HG03571 (cell line): Measurements from ENCODE around the gene GDF10.

Experiments
- ATAC-seq: cut with Tn5 transposase; IDR thresholded peaks from one replicate; pipeline ENCODE4 v1.9.1; 2021; ENCODE audit not compliant: unreplicated experiment

The GDF10 gene

GRCh38 chr10:47312663-47312995 is 12.6 kb downstream of the GDF10 start:
- ATAC-seq, result no peak

DNA sequence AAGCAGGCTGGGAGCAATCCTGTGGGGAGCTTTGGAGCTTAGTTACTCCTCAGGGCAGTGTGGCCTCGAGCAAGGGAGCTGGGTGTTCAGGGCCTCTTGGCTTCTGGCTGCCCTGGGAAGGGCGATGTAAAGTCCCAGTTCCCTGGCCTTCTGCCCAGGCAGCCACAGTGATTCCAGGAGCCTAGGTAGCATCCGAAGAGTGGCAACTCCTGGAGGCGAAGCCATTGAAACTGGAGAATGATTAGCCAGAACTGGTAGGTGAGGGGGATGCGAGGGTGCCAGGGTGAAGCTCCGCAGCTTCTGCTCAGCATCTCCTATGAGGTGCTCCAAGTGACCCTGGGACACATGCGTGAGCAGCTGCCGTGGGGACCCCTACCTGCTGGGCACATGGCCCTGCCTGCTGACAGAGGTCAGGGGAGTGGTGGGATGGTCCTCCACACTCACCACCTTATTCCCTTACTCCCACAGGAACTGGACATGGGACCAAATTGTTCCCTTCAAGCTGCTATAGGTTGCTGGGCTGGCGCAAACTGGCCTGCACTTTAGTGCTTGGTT is 14.5 kb downstream of the GDF10 start:
- no peak for ATAC-seq

DNA sequence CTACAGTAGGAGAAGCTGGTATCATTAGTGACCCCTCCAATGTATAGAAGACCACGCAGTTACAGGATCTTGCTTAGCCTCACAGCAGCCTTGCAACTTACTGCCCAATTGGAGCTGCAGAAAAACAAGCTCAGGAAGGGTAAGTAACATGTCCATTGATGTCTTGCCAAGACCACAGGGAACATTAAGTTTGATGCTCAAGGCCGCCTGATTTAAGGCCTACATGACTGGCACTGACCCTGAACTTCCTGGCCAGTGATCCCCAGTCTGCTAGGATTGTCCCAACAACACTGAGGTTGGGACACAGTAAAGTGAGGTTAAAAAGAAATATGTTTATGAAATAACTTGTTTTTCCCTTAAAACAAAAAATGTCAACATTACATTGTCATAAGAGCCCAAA is 15.4 kb downstream of the GDF10 start:
- ATAC-seq, result no peak

GRCh38 chr10:47316131-47316530 is 16.1 kb downstream of the GDF10 start:
- ATAC-seq, result no peak

DNA sequence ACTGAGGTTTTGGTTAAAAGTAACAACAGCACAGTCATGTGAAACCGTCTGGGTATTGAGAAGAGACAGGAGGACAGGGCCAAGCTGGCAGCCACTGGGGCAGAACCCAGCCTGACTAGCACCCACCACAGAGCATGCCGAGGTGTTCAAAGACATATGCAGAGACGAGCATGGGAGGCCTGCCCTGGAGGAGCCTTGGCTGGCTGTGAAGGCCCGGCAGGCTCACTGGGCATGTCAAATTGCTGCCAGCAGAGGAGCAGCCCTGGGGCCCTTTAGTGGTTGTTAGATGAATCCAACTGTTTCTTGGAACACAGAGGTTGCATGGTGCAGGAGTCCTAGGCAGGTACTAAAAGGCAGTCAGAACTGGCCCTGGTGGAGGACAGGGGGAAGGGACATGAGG is 17.3 kb downstream of the GDF10 start:
- no peak for ATAC-seq

DNA sequence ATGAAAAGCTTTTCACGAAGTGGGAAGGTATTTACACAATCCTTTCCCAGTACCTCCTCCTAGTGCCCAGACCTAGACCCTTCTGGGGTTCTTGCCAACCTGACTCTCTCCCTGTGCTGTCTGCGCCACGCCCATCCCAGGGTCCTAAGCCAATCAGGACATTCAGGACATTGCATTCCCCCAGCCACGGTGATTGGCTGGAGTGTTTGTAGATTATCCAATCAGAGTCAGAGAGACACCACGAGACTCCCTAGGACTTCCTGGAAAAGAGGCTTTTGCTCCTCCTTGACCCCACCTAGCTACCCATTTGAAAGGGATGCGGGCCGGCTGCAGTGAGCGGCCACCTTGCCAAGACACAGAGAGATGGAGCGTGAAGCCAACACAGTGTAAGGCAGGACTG is 18.7 kb downstream of the GDF10 start:
- ATAC-seq, result no peak

DNA sequence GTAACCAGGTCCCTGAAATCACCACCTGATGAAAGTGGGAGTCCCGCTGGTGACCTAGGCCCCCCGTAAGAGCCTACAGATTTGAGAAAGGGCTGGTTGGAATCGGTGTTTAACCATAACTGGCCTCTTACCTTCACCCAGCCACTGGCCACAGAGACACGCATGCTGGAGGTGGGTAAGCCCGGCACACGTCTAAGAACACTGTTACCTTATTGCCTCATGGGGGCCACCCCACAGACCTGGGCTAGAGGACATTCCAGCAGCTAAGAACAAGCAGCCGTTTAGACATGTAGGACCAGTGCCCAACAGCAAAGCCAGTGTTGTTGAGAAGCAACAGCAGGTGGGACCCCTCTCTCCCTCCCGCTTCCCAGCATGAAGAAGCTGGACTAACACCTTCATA is 19.8 kb downstream of the GDF10 start:
- no peak for ATAC-seq

DNA sequence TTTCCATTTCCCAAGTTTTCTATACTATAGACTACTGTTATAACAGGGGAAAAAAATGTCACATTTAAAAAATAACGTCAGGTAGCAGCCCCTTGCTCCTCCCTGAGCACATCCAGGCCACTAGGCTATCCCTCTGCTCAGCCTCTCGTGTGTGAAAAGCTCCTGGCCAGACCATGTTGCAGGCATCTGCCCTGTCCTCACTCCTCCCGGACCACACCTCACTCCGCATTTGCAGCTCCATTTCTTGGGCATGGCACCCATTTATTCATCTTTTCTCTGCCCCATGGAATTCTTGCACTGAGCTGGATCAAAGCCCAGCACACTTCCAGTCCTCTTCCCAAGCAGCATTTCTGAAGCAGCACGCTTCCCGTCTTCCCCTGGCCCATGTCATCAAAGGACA is 20.8 kb downstream of the GDF10 start:
- no peak for ATAC-seq

DNA sequence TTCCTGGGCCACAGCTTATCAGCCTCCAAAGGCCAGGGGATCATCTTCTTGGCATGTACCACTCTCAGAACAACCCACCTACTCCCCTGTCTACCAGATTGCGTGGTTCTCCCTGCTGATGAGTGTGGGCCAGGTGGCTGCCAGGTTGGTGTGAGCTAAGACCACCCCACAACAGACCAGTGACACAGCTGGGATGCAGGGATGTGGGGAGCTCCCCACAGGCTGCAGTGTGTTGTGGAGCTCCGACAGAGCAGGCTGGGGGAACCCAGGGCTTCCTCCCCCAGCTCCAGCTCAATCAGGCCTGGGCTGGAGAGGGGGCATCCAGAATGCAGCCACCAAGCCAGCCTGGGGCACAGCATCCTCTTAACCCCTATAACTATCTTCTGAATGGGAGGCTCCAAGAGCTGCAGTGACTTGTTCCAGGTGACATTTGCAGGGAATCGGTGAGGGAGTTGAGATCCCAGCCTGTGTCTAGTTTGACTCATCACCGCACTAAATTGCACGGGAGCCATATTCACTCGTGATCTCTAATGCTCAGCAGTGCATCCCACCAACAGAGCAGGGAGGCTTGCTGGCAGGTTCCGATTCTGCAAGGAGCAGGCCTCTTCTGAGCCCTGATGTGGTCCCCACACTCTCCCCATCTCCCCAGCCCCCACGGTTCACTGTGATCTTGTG is 21.7 kb downstream of the GDF10 start:
- no peak for ATAC-seq

DNA sequence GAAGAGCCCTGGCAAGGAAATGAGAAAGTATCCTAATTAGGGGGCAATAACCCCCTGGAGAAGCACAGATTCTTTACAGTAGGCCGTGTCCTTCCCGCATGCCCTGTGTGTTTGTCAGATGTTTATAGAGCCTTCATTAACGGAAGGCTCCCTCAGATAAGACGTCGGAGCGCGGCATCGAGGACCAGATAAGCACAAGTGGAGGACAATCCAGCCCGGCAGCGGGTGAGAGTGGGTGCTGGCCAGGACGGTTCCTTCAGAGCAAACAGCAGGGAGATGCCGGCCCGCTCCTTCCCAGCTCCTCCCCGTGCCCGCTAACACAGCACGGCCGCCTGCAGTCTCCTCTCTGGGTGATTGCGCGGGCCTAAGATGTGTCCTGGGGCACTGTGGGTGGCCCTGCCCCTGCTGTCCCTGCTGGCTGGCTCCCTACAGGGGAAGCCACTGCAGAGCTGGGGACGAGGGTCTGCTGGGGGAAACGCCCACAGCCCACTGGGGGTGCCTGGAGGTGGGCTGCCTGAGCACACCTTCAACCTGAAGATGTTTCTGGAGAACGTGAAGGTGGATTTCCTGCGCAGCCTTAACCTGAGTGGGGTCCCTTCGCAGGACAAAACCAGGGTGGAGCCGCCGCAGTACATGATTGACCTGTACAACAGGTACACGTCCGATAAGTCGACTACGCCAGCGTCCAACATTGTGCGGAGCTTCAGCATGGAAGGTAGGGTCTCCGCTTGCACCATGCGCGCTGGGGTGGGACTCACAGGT is 22.5 kb downstream of the GDF10 start, which contains the start of gene GDF2:
Gene GDF2, plus strand, starts transcription at position 155 of the 762 bp plus-strand sequence. Its CDS starts 215 bp downstream, at position 370.
- no peak for ATAC-seq

GRCh38 chr10:47323087-47323486 is 23.1 kb downstream of the GDF10 start:
- ATAC-seq, result no peak

- ATAC-seq, result no peak
Observed at GRCh38 chr10:47323636-47324296, 23.8 kb downstream of the GDF10 start.

DNA sequence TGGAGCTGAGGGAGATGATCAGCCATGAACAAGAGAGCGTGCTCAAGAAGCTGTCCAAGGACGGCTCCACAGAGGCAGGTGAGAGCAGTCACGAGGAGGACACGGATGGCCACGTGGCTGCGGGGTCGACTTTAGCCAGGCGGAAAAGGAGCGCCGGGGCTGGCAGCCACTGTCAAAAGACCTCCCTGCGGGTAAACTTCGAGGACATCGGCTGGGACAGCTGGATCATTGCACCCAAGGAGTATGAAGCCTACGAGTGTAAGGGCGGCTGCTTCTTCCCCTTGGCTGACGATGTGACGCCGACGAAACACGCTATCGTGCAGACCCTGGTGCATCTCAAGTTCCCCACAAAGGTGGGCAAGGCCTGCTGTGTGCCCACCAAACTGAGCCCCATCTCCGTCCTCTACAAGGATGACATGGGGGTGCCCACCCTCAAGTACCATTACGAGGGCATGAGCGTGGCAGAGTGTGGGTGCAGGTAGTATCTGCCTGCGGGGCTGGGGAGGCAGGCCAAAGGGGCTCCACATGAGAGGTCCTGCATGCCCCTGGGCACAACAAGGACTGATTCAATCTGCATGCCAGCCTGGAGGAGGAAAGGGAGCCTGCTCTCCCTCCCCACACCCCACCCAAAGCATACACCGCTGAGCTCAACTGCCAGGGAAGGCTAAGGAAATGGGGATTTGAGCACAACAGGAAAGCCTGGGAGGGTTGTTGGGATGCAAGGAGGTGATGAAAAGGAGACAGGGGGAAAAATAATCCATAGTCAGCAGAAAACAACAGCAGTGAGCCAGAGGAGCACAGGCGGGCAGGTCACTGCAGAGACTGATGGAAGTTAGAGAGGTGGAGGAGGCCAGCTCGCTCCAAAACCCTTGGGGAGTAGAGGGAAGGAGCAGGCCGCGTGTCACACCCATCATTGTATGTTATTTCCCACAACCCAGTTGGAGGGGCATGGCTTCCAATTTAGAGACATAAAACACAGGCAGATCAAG is 25.6 kb downstream of the GDF10 start:
- no peak for ATAC-seq

- ATAC-seq, result no peak
Observed at GRCh38 chr10:47326306-47326926, 26.4 kb downstream of the GDF10 start.

GRCh38 chr10:47326927-47327330 is 26.9 kb downstream of the GDF10 start:
- ATAC-seq, result no peak

- ATAC-seq, result no peak
Observed at GRCh38 chr10:47329855-47330254, 29.9 kb downstream of the GDF10 start.

DNA sequence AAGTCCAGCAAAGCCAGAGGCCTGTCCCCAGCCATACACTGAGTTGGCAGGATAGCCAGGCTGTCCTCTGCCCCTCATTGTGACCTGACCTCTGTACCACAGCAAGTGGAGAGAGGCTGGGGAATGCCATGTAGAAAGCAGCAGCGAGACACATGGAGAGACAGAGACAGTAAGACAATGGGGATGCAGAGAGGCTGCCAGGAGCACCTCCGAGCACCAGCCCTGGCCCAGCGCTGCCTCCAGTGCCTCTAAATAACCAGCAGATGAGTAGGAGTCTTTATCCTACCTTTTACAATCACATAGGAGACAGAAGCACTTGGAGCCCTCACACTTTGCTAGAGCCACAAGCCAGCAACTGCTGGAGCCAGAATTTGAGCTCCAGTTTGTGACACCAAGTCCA is 30.4 kb downstream of the GDF10 start:
- ATAC-seq, result no peak

GRCh38 chr10:47330804-47331203 is 30.8 kb downstream of the GDF10 start:
- ATAC-seq, result no peak

DNA sequence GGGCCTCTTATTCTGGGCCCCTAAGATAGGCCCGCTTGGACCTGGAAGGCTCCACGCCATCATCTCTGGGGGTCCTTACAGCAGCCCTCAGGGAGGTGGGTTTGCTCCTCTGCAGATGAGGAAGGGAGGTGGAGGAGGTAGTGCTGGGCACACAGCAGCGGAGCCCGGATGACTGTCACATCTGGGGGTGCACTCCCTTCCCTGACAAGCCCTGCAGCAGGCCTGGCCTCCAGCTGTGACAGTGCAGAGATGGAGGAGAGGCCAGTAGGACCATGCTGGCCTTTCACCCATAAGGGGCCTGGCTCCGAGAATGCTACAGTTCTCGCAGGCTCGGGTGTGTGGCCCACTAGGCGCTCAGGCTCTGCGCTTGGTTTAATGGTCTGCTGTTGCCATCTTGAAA is 31.5 kb downstream of the GDF10 start:
- no peak for ATAC-seq

DNA sequence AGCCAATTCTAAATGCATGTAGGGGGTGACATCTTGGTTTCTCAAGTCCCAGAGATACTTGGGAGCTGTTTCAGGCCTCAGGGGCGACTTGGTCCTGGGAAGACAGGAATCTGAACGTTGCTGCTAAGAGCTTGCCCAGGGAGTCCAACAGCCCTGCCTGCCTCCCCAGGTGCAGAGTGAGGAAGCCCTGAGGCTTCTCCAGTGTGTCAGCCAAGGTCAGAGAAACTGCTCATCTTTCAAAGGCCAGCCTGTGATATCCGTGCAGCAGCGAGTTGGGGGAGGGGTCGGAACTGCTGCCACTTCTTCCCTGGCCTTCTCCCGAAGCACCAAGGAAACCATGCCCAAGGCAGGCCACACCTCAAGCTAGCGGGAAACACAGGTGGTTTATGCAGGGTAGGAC is 32.0 kb downstream of the GDF10 start:
- ATAC-seq, result no peak
